ENCODE measurements around the gene RARRES2.
"Not testable (repeated sequence)": the region's sequence is repeated elsewhere in the genome, so short reads cannot be mapped to it uniquely, and the experiment has no call there.

RARRES2 gene

GRCh38 chr7:150317748-150318444, 23.5 kb downstream of the RARRES2 start:
- DNase-seq (ENCODE audit: low read depth) = no peak

- not testable (repeated sequence) for DNase-seq (ENCODE audit: low read depth)
Measured at GRCh38 chr7:150316987-150317386, 24.4 kb downstream of the RARRES2 start.

GRCh38 chr7:150314639-150315239, 26.7 kb downstream of the RARRES2 start:
- no peak for DNase-seq (ENCODE audit: low read depth)

- no peak for DNase-seq (ENCODE audit: low read depth)
Measured at GRCh38 chr7:150313870-150314269, 27.6 kb downstream of the RARRES2 start.

- no peak for DNase-seq (ENCODE audit: low read depth)
Measured at GRCh38 chr7:150313367-150313809, 28.0 kb downstream of the RARRES2 start.

GRCh38 chr7:150312649-150313366, 28.6 kb downstream of the RARRES2 start:
- DNase-seq (ENCODE audit: low read depth) = not testable (repeated sequence)

- DNase-seq (ENCODE audit: low read depth) = no peak
Measured at GRCh38 chr7:150311711-150312110, 29.7 kb downstream of the RARRES2 start.

- DNase-seq (ENCODE audit: low read depth) = no peak
Measured at GRCh38 chr7:150311146-150311545, 30.3 kb downstream of the RARRES2 start.

GRCh38 chr7:150308575-150308974, 32.9 kb downstream of the RARRES2 start:
- DNase-seq (ENCODE audit: low read depth) = no peak

GRCh38 chr7:150307904-150308303, 33.5 kb downstream of the RARRES2 start:
- no peak for DNase-seq (ENCODE audit: low read depth)

- DNase-seq (ENCODE audit: low read depth) = no peak
Measured at GRCh38 chr7:150307129-150307528, 34.3 kb downstream of the RARRES2 start.

GRCh38 chr7:150306377-150306776, 35.1 kb downstream of the RARRES2 start:
- DNase-seq (ENCODE audit: low read depth) = not testable (repeated sequence)

GRCh38 chr7:150305903-150306284, 35.5 kb downstream of the RARRES2 start:
- DNase-seq (ENCODE audit: low read depth) = not testable (repeated sequence)

- DNase-seq (ENCODE audit: low read depth) = not testable (repeated sequence)
Measured at GRCh38 chr7:150305259-150305902, 36.0 kb downstream of the RARRES2 start.

GRCh38 chr7:150304499-150305258, 36.8 kb downstream of the RARRES2 start:
- not testable (repeated sequence) for DNase-seq (ENCODE audit: low read depth)

GRCh38 chr7:150302908-150303310, 38.5 kb downstream of the RARRES2 start:
- DNase-seq (ENCODE audit: low read depth) = not testable (repeated sequence)

- DNase-seq (ENCODE audit: low read depth) = not testable (repeated sequence)
Measured at GRCh38 chr7:150297978-150298377, 43.5 kb downstream of the RARRES2 start.

- DNase-seq (ENCODE audit: low read depth) = not testable (repeated sequence)
Measured at GRCh38 chr7:150296802-150297201, 44.6 kb downstream of the RARRES2 start.

GRCh38 chr7:150295614-150296013, 45.8 kb downstream of the RARRES2 start:
- not testable (repeated sequence) for DNase-seq (ENCODE audit: low read depth)

- not testable (repeated sequence) for DNase-seq (ENCODE audit: low read depth)
Measured at GRCh38 chr7:150295027-150295426, 46.4 kb downstream of the RARRES2 start.

- DNase-seq (ENCODE audit: low read depth) = not testable (repeated sequence)
Measured at GRCh38 chr7:150290317-150290716, 51.1 kb downstream of the RARRES2 start.
